Upper lobe of left lung (tissue), 4 donors: ENCODE results near the gene PARN.

Experiments used
- CTCF ChIP-seq, 6 experiments: fragments of 450-650 bp in 4 of 6; fragments of 200-600 bp in 2 of 6; sonication (generic) in 2 of 6; IDR thresholded peaks; one replicate each; pipeline ENCODE4 v1.5.1; 2016 to 2019; ENCODE audit warnings: antibody characterized with exemption in 6 of 6
- POLR2A ChIP-seq, 4 donors: fragments of 450-650 bp; IDR thresholded peaks; one replicate each; pipeline ENCODE4 v1.5.1; 2016 to 2017; ENCODE audit warnings: antibody characterized with exemption in 4 of 4, mild to moderate bottlenecking in 2 of 4

GRCh38 chr16:14424595-14424994 is 205.5 kb downstream of the PARN start:
- no peak for TF ChIP-seq POLR2A (IDR thresholded peaks at IDR 0.05)
- no peak for TF ChIP-seq CTCF (IDR thresholded peaks at IDR 0.05)
